B cell (primary cell): ENCODE measurements around the gene PCBP2.

Experiments used
- CTCF ChIP-seq: fragments of 200-600 bp; IDR thresholded peaks from one replicate; pipeline ENCODE4 v1.8.0; 2022; ENCODE audit warnings: antibody characterized with exemption, mild to moderate bottlenecking
- EZH2 ChIP-seq: IDR thresholded peaks from 2 replicates; pipeline ENCODE4 v1.6.1; 2012; ENCODE audit warnings: borderline replicate concordance, low read depth, mild to moderate bottlenecking, moderate library complexity, low read length; ENCODE audit not compliant: insufficient read depth, poor library complexity, severe bottlenecking

GRCh38 chr12:53402871-53403270 lies 49.0 kb upstream of the PCBP2 start:
- no peak for TF ChIP-seq CTCF
- no peak for TF ChIP-seq EZH2
